BLaER1 (cell line): Measurements from ENCODE around the gene PPFIA1.

ENCODE experiments used
- H3K27ac ChIP-seq: shearing (Covaris generic); formaldehyde crosslinking; 2 replicates; pipeline ENCODE4 v1.8.1; 2022
- H3K27me3 ChIP-seq: shearing (Covaris generic); formaldehyde crosslinking; 2 replicates; pipeline ENCODE4 v1.8.1; 2022
- H3K36me3 ChIP-seq: shearing (Covaris generic); formaldehyde crosslinking; 2 replicates; pipeline ENCODE4 v1.8.1; 2022
- H3K4me1 ChIP-seq: shearing (Covaris generic); formaldehyde crosslinking; 2 replicates; pipeline ENCODE4 v1.8.1; 2022
- H3K4me2 ChIP-seq: shearing (Covaris generic); formaldehyde crosslinking; 2 replicates; pipeline ENCODE4 v1.8.1; 2022
- H3K4me3 ChIP-seq: shearing (Covaris generic); formaldehyde crosslinking; 2 replicates; pipeline ENCODE4 v1.8.1; 2022
- H3K9ac ChIP-seq: shearing (Covaris generic); formaldehyde crosslinking; 2 replicates; pipeline ENCODE4 v1.8.1; 2022
- H3K9me3 ChIP-seq: shearing (Covaris generic); formaldehyde crosslinking; 2 replicates; pipeline ENCODE4 v1.8.1; 2022
- H4K20me1 ChIP-seq: shearing (Covaris generic); formaldehyde crosslinking; 2 replicates; pipeline ENCODE4 v1.8.1; 2022
- Cebpa-rat ChIP-seq: shearing (Covaris generic); IDR thresholded peaks from 2 replicates; pipeline ENCODE4 v1.8.1; 2022

The PPFIA1 gene

GRCh38 chr11:70233511-70233934 lies 37.0 kb upstream of the PPFIA1 start:
- no peak overlapping the region for H3K9ac ChIP-seq
- no peak overlapping the region for H3K4me2 ChIP-seq
- TF ChIP-seq Cebpa-rat: no peak
- H3K9me3 ChIP-seq: no peaks in the 10 kb centered on the region
- no peaks in the 10 kb centered on the region for H4K20me1 ChIP-seq
- no peaks in the 10 kb centered on the region for H3K27me3 ChIP-seq
- H3K4me1 ChIP-seq: peaks cover 10% of the 10 kb centered on the region
- no peak overlapping the region for H3K4me3 ChIP-seq
- no peaks in the 10 kb centered on the region for H3K36me3 ChIP-seq
- H3K27ac ChIP-seq: no peak overlapping the region

- Histone ChIP-seq H3K9me3 (no peaks in the 10 kb centered on the region), H3K36me3 (no peaks in the 10 kb centered on the region), H3K4me3 (no peak overlapping the region), H3K27ac (no peak overlapping the region), H3K9ac (no peak overlapping the region), H4K20me1 (no peaks in the 10 kb centered on the region), H3K4me1 (peaks cover 9% of the 10 kb centered on the region), H3K4me2 (no peak overlapping the region), H3K27me3 (no peaks in the 10 kb centered on the region)
- no peak for TF ChIP-seq Cebpa-rat
Observed at GRCh38 chr11:70233962-70234361, 36.5 kb upstream of the PPFIA1 start.

- H4K20me1 ChIP-seq: no peaks in the 10 kb centered on the region
- no peaks in the 10 kb centered on the region for H3K27me3 ChIP-seq
- H3K4me2 ChIP-seq: no peak overlapping the region
- H3K4me3 ChIP-seq: no peak overlapping the region
- no peak overlapping the region for H3K27ac ChIP-seq
- no peak for TF ChIP-seq Cebpa-rat
- H3K4me1 ChIP-seq: no peaks in the 10 kb centered on the region
- no peaks in the 10 kb centered on the region for H3K36me3 ChIP-seq
- H3K9me3 ChIP-seq: no peaks in the 10 kb centered on the region
- H3K9ac ChIP-seq: no peak overlapping the region
Observed at GRCh38 chr11:70240337-70240736, 30.2 kb upstream of the PPFIA1 start.

- Histone ChIP-seq H3K4me3 (no peak overlapping the region), H4K20me1 (no peaks in the 10 kb centered on the region), H3K4me2 (no peak overlapping the region), H3K27me3 (no peaks in the 10 kb centered on the region), H3K27ac (no peak overlapping the region), H3K36me3 (no peaks in the 10 kb centered on the region), H3K4me1 (no peaks in the 10 kb centered on the region), H3K9me3 (no peaks in the 10 kb centered on the region), H3K9ac (no peak overlapping the region)
- TF ChIP-seq Cebpa-rat: no peak
Observed at GRCh38 chr11:70241709-70242108, 28.8 kb upstream of the PPFIA1 start.

DNA sequence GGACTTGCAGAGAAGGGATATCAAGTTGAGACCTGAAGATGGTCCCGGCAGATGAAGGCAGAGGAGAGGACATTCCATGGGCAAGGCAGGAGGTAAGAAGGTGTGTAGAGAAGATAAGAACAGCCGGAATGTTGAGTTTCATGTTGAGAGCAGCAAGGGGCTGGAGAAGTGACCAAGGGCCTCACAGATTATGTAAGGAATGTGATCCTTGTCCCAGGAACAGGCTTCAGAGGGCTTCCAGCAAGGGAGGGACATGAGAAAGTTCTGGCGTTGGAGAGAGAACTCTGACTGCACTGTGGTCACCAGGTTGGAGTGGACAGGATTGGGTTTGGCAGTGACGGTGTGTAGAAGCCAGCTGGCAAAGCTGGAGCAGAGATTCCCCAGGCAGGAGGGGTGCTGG lies 27.6 kb upstream of the PPFIA1 start:
- H3K9ac ChIP-seq: no peak overlapping the region
- TF ChIP-seq Cebpa-rat: no peak
- no peak overlapping the region for H3K4me3 ChIP-seq
- H3K27ac ChIP-seq: no peak overlapping the region
- no peaks in the 10 kb centered on the region for H3K27me3 ChIP-seq
- no peaks in the 10 kb centered on the region for H3K4me1 ChIP-seq
- H3K9me3 ChIP-seq: no peaks in the 10 kb centered on the region
- no peaks in the 10 kb centered on the region for H3K36me3 ChIP-seq
- H4K20me1 ChIP-seq: no peaks in the 10 kb centered on the region
- no peak overlapping the region for H3K4me2 ChIP-seq

DNA sequence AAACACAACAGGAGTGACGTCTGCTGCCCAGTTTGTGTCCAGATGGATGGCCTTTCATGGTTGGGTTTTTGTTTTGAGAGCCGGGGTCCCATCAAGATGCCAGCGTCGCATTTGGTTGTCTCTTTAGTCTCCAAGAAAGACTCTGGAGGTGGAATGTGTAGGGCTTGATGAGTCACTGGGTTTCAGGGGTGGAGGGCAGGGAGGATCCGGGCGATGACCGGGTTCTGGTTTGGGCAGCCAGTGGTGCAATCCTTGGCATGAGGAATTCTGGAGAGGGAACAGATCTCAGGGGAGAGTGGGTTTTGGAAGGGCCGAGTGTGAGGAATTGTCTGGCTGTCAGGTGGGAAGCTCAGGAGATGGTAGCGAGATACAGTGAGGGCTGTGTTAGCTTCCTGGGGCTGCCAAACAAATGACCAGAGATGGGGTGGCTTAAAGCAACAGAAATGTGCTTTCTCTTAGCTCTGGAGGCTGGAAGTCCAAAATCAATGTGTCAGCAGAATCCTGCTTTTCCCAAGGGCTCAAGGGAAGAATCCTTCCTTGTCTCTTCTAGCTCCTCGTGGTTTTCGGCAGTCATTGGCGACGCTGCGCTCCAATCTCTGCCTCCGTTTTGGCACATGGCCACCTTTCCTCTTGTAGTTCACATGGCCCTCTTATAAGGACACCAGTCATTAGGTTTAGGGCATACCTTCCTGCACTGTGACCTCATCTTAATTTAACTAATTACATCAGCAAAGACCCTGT lies 26.4 kb upstream of the PPFIA1 start:
- Histone ChIP-seq H3K4me3 (no peak overlapping the region), H4K20me1 (no peaks in the 10 kb centered on the region), H3K36me3 (no peaks in the 10 kb centered on the region), H3K4me2 (no peak overlapping the region), H3K27ac (no peak overlapping the region), H3K27me3 (no peaks in the 10 kb centered on the region), H3K4me1 (no peaks in the 10 kb centered on the region), H3K9ac (no peak overlapping the region), H3K9me3 (no peaks in the 10 kb centered on the region)
- no peak for TF ChIP-seq Cebpa-rat

GRCh38 chr11:70244698-70245097 lies 25.8 kb upstream of the PPFIA1 start:
- Histone ChIP-seq H3K9me3 (no peaks in the 10 kb centered on the region), H3K27me3 (no peaks in the 10 kb centered on the region), H3K4me2 (no peak overlapping the region), H4K20me1 (no peaks in the 10 kb centered on the region), H3K4me3 (no peak overlapping the region), H3K4me1 (no peaks in the 10 kb centered on the region), H3K36me3 (no peaks in the 10 kb centered on the region), H3K9ac (no peak overlapping the region), H3K27ac (no peak overlapping the region)
- TF ChIP-seq Cebpa-rat: no peak

DNA sequence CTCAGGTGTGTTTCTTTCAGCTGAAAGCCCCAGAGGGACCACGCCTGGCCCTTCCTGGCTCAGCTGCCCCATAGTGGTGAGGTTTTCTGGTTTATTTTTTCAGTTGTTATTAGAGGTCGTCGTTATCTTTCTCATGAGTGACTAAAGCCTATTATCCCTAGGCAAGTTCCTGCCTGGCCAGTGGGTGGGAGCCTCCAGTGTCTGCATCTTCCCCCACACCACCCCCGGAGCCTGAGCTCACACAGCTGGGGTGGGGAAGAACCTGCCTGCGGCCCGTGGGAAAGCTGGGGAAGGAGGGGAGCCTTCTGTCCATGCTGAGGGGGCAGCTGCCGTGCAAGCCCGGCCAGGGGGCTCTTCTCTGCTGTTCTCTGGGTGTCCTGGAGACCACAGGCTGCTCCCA lies 24.3 kb upstream of the PPFIA1 start:
- H3K36me3 ChIP-seq: no peaks in the 10 kb centered on the region
- H3K4me2 ChIP-seq: no peak overlapping the region
- H3K4me3 ChIP-seq: no peak overlapping the region
- H3K9ac ChIP-seq: no peak overlapping the region
- H4K20me1 ChIP-seq: no peaks in the 10 kb centered on the region
- H3K4me1 ChIP-seq: peaks cover 1% of the 10 kb centered on the region; the same call in 1 of the 2 replicates
- no peaks in the 10 kb centered on the region for H3K27me3 ChIP-seq
- no peaks in the 10 kb centered on the region for H3K9me3 ChIP-seq
- no peak for TF ChIP-seq Cebpa-rat
- no peak overlapping the region for H3K27ac ChIP-seq

GRCh38 chr11:70247042-70247709 lies 23.3 kb upstream of the PPFIA1 start:
- no peaks in the 10 kb centered on the region for H3K9me3 ChIP-seq
- TF ChIP-seq Cebpa-rat: no peak
- H4K20me1 ChIP-seq: no peaks in the 10 kb centered on the region
- H3K9ac ChIP-seq: no peak overlapping the region
- H3K4me3 ChIP-seq: no peak overlapping the region
- H3K27me3 ChIP-seq: no peaks in the 10 kb centered on the region
- peaks cover 10% of the 10 kb centered on the region; the same call in 1 of the 2 replicates for H3K4me1 ChIP-seq
- H3K4me2 ChIP-seq: no peak overlapping the region
- no peaks in the 10 kb centered on the region for H3K36me3 ChIP-seq
- no peak overlapping the region for H3K27ac ChIP-seq

GRCh38 chr11:70247710-70248072 lies 22.8 kb upstream of the PPFIA1 start:
- H3K36me3 ChIP-seq: no peaks in the 10 kb centered on the region
- no peak overlapping the region for H3K27ac ChIP-seq
- H4K20me1 ChIP-seq: no peaks in the 10 kb centered on the region
- no peak overlapping the region for H3K4me3 ChIP-seq
- TF ChIP-seq Cebpa-rat: no peak
- no peak overlapping the region for H3K4me2 ChIP-seq
- H3K9me3 ChIP-seq: no peaks in the 10 kb centered on the region
- peaks cover 13% of the 10 kb centered on the region for H3K4me1 ChIP-seq
- H3K27me3 ChIP-seq: no peaks in the 10 kb centered on the region
- H3K9ac ChIP-seq: no peak overlapping the region
